Neural crest cell (in vitro differentiated cells): ENCODE measurements around the gene MYO5C. TPM values are rescaled to one million over a fixed set of nuclear protein-coding genes. Genes with fewer than 3 reads are reported as not detected.
A peak's percentile ranks its signal among the peaks of the same experiment; 100 is the strongest.

ENCODE experiments used
- DNase-seq: peaks from one replicate; pipeline ENCODE4 v3.0.0; 2021; ENCODE audit warnings: low read depth, mixed read lengths, low spot score
- H3K27ac Mint-ChIP-seq: one replicate; pipeline ENCODE4 v1.8.0; 2021; ENCODE audit warnings: mild to moderate bottlenecking, mixed read lengths; ENCODE audit not compliant: unreplicated experiment
- H3K27me3 Mint-ChIP-seq: 2 replicates; pipeline ENCODE4 v1.8.0; 2021; ENCODE audit warnings: low read depth, mild to moderate bottlenecking, mixed read lengths
- H3K36me3 Mint-ChIP-seq: 2 replicates; pipeline ENCODE4 v1.8.0; 2021; ENCODE audit warnings: low read depth, mild to moderate bottlenecking, mixed read lengths
- H3K4me1 Mint-ChIP-seq: 2 replicates; pipeline ENCODE4 v1.8.0; 2021; ENCODE audit warnings: mixed read lengths
- H3K4me3 Mint-ChIP-seq: one replicate; pipeline ENCODE4 v1.8.0; 2021; ENCODE audit warnings: mild to moderate bottlenecking, mixed read lengths
- H3K9me3 Mint-ChIP-seq: 2 replicates; pipeline ENCODE4 v1.8.0; 2021; ENCODE audit warnings: mixed read lengths
- total RNA-seq: library from RNA; stranded (reverse); gene quantifications from 2 replicates; pipeline ENCODE4 v1.2.1, GENCODE V29; 2021
- TF ChIP-seq, protein P1 (sequence below): fragments of 200-600 bp; sonication (generic); conservative IDR thresholded peaks from 2 replicates; pipeline ENCODE4 v1.5.0; 2021; ENCODE audit warnings: antibody characterized with exemption, mild to moderate bottlenecking

MYO5C gene
- total RNA-seq, 1 donor from 2014 or later: 7.7 TPM

DNA sequence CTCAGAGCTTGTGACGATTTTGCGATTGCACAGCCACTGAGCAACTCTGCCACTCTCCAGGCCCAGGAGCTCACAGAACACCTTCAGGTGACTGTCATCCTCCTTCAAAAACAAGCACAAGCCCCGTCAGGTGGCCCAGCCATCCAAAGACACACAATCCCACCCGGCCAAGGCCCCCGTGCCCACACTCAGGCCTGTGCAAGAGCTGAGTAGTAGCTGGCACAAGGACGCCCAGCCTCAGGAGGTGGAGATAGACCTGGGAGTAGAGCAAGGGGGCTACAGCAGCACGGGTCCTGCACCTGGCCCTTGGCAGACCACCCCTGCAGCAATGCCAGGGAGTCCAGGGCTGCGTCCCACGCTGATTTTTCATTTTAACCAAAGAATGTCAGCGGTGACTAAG lies 34.6 kb downstream of the MYO5C start:
- no peak overlapping the region for H3K4me3 Mint-ChIP-seq
- H3K36me3 Mint-ChIP-seq: peaks cover 8% of the 10 kb centered on the region
- peaks cover 60% of the 10 kb centered on the region for H3K4me1 Mint-ChIP-seq
- H3K27ac Mint-ChIP-seq: peak overlapping the region; percentile 98
- no peak for DNase-seq
- no peaks in the 10 kb centered on the region for H3K9me3 Mint-ChIP-seq
- H3K27me3 Mint-ChIP-seq: no peaks in the 10 kb centered on the region
- TF ChIP-seq, protein P1, sequence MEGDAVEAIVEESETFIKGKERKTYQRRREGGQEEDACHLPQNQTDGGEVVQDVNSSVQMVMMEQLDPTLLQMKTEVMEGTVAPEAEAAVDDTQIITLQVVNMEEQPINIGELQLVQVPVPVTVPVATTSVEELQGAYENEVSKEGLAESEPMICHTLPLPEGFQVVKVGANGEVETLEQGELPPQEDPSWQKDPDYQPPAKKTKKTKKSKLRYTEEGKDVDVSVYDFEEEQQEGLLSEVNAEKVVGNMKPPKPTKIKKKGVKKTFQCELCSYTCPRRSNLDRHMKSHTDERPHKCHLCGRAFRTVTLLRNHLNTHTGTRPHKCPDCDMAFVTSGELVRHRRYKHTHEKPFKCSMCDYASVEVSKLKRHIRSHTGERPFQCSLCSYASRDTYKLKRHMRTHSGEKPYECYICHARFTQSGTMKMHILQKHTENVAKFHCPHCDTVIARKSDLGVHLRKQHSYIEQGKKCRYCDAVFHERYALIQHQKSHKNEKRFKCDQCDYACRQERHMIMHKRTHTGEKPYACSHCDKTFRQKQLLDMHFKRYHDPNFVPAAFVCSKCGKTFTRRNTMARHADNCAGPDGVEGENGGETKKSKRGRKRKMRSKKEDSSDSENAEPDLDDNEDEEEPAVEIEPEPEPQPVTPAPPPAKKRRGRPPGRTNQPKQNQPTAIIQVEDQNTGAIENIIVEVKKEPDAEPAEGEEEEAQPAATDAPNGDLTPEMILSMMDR: no peak

DNA sequence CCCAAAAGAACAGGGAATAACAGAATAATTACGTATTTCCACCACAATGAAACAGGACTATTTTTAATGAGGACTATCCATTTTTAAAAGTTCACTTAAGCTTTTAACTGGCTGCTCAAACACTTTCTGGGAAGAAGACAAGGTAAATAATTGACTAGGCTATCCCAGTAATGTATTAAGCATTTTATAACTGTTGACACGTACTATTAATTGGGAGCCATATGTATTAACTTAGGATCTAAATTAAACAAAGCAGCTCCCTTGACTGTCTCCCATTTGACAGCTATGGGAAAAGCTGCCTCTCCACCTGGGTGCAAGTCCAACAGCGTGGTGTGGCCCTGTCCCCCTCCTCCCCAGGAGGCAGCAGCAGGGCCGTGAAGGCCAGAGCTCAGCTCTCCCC lies 36.1 kb downstream of the MYO5C start:
- TF ChIP-seq, protein P1: no peak
- no peak overlapping the region for H3K27ac Mint-ChIP-seq
- no peak overlapping the region for H3K4me3 Mint-ChIP-seq
- peaks cover 50% of the 10 kb centered on the region for H3K4me1 Mint-ChIP-seq
- no peak for DNase-seq
- H3K9me3 Mint-ChIP-seq: no peaks in the 10 kb centered on the region
- H3K27me3 Mint-ChIP-seq: no peaks in the 10 kb centered on the region
- peaks cover 8% of the 10 kb centered on the region for H3K36me3 Mint-ChIP-seq

DNA sequence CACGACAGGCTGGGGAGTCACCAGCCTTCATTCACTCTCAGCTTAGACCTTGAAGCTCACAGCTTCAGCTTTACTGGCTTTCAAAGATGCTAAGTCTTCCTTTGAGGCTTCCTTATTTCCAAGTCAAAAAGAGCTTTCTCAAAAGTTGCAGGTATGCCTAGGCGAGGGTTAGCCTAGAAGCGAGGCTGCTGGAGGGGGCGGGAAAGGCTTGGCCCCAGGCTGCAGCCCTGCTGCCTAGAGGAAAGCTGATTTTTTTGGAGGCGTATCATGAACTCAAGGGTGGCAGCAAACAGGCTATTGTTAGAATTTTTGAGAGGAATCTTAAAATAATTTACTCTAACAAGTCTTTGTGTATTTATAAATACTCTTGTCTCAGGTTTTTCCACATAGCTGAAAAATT lies 37.1 kb downstream of the MYO5C start:
- H3K9me3 Mint-ChIP-seq: no peaks in the 10 kb centered on the region
- H3K27ac Mint-ChIP-seq: no peak overlapping the region
- no peak for DNase-seq
- no peaks in the 10 kb centered on the region for H3K27me3 Mint-ChIP-seq
- H3K4me1 Mint-ChIP-seq: peaks cover 39% of the 10 kb centered on the region
- H3K4me3 Mint-ChIP-seq: no peak overlapping the region
- H3K36me3 Mint-ChIP-seq: peaks cover 5% of the 10 kb centered on the region
- TF ChIP-seq, protein P1: no peak

DNA sequence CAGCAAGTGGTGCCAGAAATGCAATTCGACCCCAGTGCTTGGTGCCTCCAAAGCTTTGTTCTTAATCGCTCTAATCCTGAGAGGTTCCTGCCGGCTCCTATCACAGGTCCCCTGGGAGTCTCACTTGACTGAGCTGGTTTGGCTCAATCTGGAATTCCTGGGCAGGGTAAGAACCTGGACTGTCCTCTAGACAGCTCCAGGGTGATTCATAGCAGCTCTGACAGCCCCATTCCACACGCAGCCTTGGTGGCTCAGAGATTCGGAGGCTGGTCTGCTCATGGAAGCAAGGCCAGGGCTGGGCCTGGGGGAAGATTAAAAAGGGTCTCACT lies 37.9 kb downstream of the MYO5C start:
- no peak for DNase-seq
- TF ChIP-seq, protein P1: no peak
- no peak overlapping the region for H3K4me3 Mint-ChIP-seq
- H3K27me3 Mint-ChIP-seq: no peaks in the 10 kb centered on the region
- no peaks in the 10 kb centered on the region for H3K9me3 Mint-ChIP-seq
- peak overlapping the region; percentile 9 for H3K27ac Mint-ChIP-seq
- H3K36me3 Mint-ChIP-seq: peaks cover 2% of the 10 kb centered on the region
- H3K4me1 Mint-ChIP-seq: peaks cover 32% of the 10 kb centered on the region

DNA sequence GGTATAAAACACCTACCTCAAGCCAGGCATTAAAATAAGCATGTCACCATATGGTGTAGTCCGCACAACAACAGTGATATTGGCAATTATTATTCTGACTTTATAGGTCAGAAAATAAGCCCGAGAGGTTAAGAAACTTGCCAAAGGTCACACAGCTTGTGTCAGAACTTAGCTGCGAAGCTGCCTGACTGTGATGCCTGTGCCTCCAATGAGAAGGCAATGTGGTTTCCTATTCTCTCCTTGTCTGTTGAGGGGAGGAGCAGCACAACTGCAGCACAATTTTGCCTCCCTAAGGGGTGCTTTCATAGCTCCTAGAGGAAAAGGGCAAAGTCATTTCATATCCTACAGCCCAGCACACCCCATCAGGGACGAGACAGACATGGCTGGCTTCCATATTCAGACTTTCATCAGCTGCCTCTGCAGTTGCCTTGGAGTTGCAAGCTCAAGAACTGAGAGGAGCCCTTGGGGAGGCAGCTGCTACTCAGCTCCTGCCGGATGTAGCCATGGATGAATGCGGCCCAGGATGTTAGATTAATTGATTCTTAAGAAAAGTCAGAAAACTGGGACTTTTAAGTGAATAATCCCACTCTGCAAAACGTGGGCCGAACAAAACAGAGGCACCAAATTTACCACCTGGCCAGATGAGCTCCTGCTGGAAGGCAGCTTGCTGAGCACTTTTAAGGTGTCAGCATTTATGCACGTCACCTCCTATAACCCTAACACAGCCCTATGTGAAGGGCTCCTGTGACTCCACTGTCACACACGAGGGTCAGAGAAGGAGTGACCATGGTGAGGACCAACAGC lies 38.5 kb downstream of the MYO5C start:
- peaks cover 26% of the 10 kb centered on the region for H3K4me1 Mint-ChIP-seq
- no peak overlapping the region for H3K27ac Mint-ChIP-seq
- TF ChIP-seq, protein P1: no peak
- no peak overlapping the region for H3K4me3 Mint-ChIP-seq
- H3K9me3 Mint-ChIP-seq: no peaks in the 10 kb centered on the region
- no peaks in the 10 kb centered on the region for H3K36me3 Mint-ChIP-seq
- DNase-seq: no peak
- no peaks in the 10 kb centered on the region for H3K27me3 Mint-ChIP-seq
